ENCODE measurements around the gene ZBTB16. TPM values are rescaled to one million over a fixed set of nuclear protein-coding genes. Genes with fewer than 3 reads are reported as not detected.

ZBTB16 gene
- total RNA-seq, 1 experiment from 2014 or later, result 0.44 TPM

DNA sequence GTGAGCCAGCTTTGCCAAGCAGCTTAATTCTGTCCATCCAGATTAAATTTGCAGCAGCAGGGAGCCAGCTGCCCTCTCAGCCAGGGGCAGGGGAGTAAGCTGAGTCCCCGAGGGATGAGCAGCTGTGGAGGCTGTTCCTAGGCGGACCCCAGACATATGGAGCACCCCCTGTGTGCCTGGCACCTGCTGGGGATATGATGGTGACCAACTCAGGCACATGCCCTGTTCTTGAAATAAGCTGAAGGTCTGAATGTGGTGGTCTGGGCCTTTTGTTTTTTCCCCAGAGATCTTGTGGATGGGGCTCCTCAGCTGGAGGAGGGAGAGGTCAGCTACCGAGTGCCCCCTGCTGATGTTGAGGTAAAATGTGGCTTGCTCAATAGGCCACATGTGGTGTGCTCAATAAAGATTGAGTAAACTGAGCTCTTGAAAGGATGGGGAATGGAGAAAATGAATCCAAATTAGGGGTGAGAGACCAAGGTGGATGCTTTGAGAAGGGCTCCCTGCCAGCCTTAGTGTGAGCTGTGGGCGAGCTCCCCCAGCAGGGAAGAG, 133.4 kb downstream of the ZBTB16 start:
- H3K4me3 ChIP-seq, result no peak overlapping the region
- no peaks in the 10 kb centered on the region for H3K9me2 ChIP-seq (ENCODE audit: insufficient read depth)
- ChIA-PET CTCF (no interaction called here), POLR2A (ENCODE audit: unreplicated experiment) (no interaction called here)
- intact Hi-C loops (cut with micrococcal nuclease; ENCODE audit: unreplicated experiment), result no loop called here
- no peak for DNase-seq
- no peaks in the 10 kb centered on the region for H3K9me3 ChIP-seq (ENCODE audit: insufficient read depth, low read depth)
- H3F3A ChIP-seq (ENCODE audit: insufficient read depth, low read depth), result no peaks in the 10 kb centered on the region
- H2AFZ ChIP-seq, result no peak overlapping the region
- H3K36me3 ChIP-seq (ENCODE audit: low read depth), result no peaks in the 10 kb centered on the region
- BruUV-seq (replicated peaks), result no TSS peak
- no peaks in the 10 kb centered on the region for H3K4me1 ChIP-seq (replicated peaks; ENCODE audit: insufficient read depth)
- H4K20me1 ChIP-seq (ENCODE audit: insufficient read depth), result no peaks in the 10 kb centered on the region; the same call in 1 of the 2 replicates
- no peak overlapping the region for H3K27ac ChIP-seq
- no peak overlapping the region for H3K4me2 ChIP-seq
- no peaks in the 10 kb centered on the region for H3K79me2 ChIP-seq (ENCODE audit: low read depth)
- peaks cover 68% of the 10 kb centered on the region for H3K27me3 ChIP-seq (ENCODE audit: insufficient read depth, low read depth)
- TF ChIP-seq EZH2 (IDR thresholded peaks at IDR 0.05; ENCODE audit: low read depth), result no peak
- TF ChIP-seq, protein P1, sequence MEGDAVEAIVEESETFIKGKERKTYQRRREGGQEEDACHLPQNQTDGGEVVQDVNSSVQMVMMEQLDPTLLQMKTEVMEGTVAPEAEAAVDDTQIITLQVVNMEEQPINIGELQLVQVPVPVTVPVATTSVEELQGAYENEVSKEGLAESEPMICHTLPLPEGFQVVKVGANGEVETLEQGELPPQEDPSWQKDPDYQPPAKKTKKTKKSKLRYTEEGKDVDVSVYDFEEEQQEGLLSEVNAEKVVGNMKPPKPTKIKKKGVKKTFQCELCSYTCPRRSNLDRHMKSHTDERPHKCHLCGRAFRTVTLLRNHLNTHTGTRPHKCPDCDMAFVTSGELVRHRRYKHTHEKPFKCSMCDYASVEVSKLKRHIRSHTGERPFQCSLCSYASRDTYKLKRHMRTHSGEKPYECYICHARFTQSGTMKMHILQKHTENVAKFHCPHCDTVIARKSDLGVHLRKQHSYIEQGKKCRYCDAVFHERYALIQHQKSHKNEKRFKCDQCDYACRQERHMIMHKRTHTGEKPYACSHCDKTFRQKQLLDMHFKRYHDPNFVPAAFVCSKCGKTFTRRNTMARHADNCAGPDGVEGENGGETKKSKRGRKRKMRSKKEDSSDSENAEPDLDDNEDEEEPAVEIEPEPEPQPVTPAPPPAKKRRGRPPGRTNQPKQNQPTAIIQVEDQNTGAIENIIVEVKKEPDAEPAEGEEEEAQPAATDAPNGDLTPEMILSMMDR (conservative IDR thresholded peaks at IDR 0.05), result no peak

DNA sequence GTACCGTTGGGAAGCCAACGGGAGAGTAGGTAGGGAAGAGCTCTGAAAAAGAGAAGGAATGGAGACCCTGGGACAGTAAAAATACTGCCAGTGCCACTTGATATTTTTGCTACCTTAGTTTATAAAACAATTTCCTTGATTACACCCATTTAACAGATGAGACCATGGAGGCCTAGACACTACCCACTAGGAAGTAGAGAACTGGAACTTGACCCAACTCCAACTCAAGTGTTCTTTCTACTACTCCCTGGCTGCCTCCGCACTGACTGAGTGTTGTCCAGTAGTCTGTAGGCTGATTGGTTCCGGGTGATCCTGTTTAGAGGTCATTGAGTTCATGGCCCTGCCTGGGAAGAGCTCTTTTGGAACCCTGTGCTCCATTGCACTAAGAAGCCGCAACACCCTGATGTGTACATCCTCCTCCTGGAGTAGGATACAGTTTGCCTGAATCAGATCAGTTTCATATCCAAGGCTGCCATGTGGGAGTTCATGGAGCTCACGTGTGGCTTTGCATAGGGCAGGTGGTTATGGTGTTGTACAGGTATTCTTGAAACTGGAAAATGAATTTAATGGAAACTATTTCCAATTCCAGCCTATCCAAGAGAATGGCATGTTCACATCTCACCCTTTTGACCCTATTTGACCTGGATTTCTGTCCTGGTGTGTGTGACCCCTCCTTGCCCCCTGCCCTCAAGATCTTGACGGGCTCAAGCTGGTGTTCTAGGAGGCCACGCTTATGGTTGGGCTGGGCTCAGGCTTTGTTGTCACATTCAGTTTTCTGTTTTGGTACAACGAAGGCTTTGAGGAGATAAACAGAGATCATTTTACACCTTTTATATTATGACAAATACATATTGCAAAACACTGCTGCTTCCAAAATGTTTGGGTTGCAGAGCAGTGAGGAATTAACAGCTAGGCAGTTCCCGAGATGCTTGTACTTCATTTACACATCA, 134.5 kb downstream of the ZBTB16 start:
- no peaks in the 10 kb centered on the region for H3K4me1 ChIP-seq (replicated peaks; ENCODE audit: insufficient read depth)
- no peaks in the 10 kb centered on the region for H3K9me2 ChIP-seq (ENCODE audit: insufficient read depth)
- intact Hi-C loops (cut with micrococcal nuclease; ENCODE audit: unreplicated experiment), result no loop called here
- no peaks in the 10 kb centered on the region for H3K36me3 ChIP-seq (ENCODE audit: low read depth)
- no peak overlapping the region for H2AFZ ChIP-seq
- BruUV-seq (replicated peaks), result no TSS peak
- H3K4me3 ChIP-seq, result no peak overlapping the region
- peaks cover 75% of the 10 kb centered on the region for H3K27me3 ChIP-seq (ENCODE audit: insufficient read depth, low read depth)
- DNase-seq, result no peak
- H3K9me3 ChIP-seq (ENCODE audit: insufficient read depth, low read depth), result no peaks in the 10 kb centered on the region
- H3F3A ChIP-seq (ENCODE audit: insufficient read depth, low read depth), result no peaks in the 10 kb centered on the region
- TF ChIP-seq, protein P1 (conservative IDR thresholded peaks at IDR 0.05), result no peak
- TF ChIP-seq EZH2 (IDR thresholded peaks at IDR 0.05; ENCODE audit: low read depth), result no peak
- H3K27ac ChIP-seq, result no peak overlapping the region
- POLR2A ChIA-PET (ENCODE audit: unreplicated experiment), result no interaction called here
- H3K4me2 ChIP-seq, result no peak overlapping the region
- H4K20me1 ChIP-seq (ENCODE audit: insufficient read depth), result no peaks in the 10 kb centered on the region; the same call in 1 of the 2 replicates
- H3K79me2 ChIP-seq (ENCODE audit: low read depth), result no peaks in the 10 kb centered on the region
- CTCF ChIA-PET, result no interaction called here

DNA sequence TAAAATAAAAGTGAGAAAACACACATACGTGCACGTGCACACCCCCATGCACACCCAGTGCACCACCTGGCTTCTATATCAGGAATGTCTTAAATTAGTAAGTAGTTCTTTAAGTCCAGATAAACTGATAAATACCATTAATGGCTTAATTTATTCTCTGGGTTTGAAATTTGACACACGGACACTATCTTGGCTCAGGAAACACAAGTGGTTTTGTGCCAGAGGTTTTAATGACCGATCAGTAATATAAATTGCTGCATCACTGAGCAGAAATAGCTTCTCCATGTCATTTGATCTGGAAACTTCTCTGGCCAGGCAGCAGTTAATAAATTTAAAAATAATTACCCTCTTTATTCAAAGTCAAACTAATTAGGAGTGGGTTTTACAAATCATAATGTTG, 135.2 kb downstream of the ZBTB16 start:
- intact Hi-C loops (cut with micrococcal nuclease; ENCODE audit: unreplicated experiment), result no loop called here
- POLR2A ChIA-PET (ENCODE audit: unreplicated experiment), result no interaction called here
- Histone ChIP-seq H4K20me1 (ENCODE audit: insufficient read depth) (no peaks in the 10 kb centered on the region; the same call in 1 of the 2 replicates), H3K4me2 (no peak overlapping the region), H2AFZ (no peak overlapping the region), H3F3A (ENCODE audit: insufficient read depth, low read depth) (no peaks in the 10 kb centered on the region), H3K4me1 (replicated peaks; ENCODE audit: insufficient read depth) (no peaks in the 10 kb centered on the region), H3K9me3 (ENCODE audit: insufficient read depth, low read depth) (no peaks in the 10 kb centered on the region), H3K27ac (no peak overlapping the region), H3K27me3 (ENCODE audit: insufficient read depth, low read depth) (peaks cover 76% of the 10 kb centered on the region), H3K4me3 (no peak overlapping the region), H3K36me3 (ENCODE audit: low read depth) (no peaks in the 10 kb centered on the region), H3K79me2 (ENCODE audit: low read depth) (no peaks in the 10 kb centered on the region), H3K9me2 (ENCODE audit: insufficient read depth) (no peaks in the 10 kb centered on the region)
- CTCF ChIA-PET, result no interaction called here
- DNase-seq, result no peak
- no TSS peak for BruUV-seq (replicated peaks)
- no peak for TF ChIP-seq EZH2 (IDR thresholded peaks at IDR 0.05; ENCODE audit: low read depth)
- TF ChIP-seq, protein P1 (conservative IDR thresholded peaks at IDR 0.05), result no peak
